GM13977 (cell line): Measurements from ENCODE around the gene CADPS.

Experiments
- DNase-seq: peaks from one replicate; pipeline ENCODE4 v3.0.0; 2012; ENCODE audit warnings: low spot score
- in situ Hi-C: fragments of 300-500 bp; cut with MboI; formaldehyde crosslinking; loops from one replicate; pipeline ENCODE4 v1.12.0; 2022; ENCODE audit warnings: low sequenced_read_pairs, low pct_unique_long_range_greater_than_20kb, mixed read lengths, inconsistent platforms; ENCODE audit not compliant: unreplicated experiment
- TF ChIP-seq, protein P1 (sequence below): IDR thresholded peaks from 2 replicates; pipeline ENCODE4 v1.5.1; 2012; ENCODE audit warnings: mild to moderate bottlenecking, control low read depth; ENCODE audit not compliant: insufficient read depth; ENCODE audit errors: extremely low read depth, missing control alignments

The CADPS gene

DNA sequence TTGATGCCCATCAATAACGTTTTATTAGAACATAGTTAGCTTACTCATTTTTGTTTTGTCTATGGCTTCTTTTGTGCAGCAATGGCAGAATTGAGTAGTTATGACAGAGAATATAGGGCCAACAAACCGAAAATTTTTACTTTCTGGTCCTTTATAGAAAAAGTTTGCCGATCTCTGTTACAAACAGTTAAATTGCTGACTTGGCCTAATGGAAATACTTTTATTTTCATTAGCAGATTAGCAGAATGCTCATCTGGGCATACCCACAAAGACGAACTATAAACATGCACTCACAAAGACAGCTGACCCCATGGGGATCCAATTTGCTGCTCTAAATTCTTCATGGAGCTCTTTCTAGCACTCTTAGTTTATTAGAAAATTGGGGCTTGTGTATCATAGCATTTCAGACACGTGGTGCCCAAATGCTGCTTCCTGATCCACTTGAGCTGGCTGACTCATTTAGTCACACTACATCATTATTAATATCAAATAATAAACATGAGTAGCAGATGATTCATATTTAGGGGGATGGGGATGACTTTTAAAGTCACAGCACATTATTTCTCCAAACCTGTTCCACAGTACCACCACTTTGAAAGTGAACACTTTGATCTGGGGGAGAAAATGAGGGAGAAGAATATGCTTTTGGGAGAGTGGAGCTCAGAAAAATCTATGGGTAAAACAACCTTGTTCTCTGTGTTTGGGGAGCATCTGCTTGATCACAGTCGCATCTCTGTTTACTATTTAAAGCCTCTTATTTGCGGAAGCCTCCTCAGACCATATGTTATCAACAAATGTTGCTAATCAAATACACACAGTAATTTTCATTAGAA is 273.8 kb downstream of the CADPS start:
- DNase-seq = no peak
- in situ Hi-C loops = no loop called here

DNA sequence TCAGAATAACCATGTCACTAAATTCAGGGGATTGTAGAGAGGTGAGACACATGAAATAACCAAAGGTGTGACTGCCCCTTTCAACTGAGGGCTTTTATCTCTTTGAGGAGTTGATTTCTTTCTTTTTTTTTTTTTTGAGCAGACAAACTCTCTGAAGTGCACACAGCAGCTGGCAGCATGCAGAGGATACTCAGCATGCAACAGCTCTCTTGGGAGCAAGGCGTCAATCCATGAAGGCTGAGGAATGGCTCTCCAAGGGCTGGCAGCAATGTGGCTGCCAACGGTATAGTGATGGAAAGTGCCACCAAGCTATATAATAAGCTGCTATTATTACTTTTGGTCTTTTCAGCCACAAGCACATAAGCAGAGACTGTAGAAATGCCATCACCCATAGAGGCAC is 275.2 kb downstream of the CADPS start:
- in situ Hi-C loops = no loop called here
- DNase-seq = no peak
- TF ChIP-seq, protein P1, sequence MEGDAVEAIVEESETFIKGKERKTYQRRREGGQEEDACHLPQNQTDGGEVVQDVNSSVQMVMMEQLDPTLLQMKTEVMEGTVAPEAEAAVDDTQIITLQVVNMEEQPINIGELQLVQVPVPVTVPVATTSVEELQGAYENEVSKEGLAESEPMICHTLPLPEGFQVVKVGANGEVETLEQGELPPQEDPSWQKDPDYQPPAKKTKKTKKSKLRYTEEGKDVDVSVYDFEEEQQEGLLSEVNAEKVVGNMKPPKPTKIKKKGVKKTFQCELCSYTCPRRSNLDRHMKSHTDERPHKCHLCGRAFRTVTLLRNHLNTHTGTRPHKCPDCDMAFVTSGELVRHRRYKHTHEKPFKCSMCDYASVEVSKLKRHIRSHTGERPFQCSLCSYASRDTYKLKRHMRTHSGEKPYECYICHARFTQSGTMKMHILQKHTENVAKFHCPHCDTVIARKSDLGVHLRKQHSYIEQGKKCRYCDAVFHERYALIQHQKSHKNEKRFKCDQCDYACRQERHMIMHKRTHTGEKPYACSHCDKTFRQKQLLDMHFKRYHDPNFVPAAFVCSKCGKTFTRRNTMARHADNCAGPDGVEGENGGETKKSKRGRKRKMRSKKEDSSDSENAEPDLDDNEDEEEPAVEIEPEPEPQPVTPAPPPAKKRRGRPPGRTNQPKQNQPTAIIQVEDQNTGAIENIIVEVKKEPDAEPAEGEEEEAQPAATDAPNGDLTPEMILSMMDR = no peak

More for the DNA sequence above, 273.8 kb downstream of the CADPS start:
- TF ChIP-seq, protein P1 = no peak

DNA sequence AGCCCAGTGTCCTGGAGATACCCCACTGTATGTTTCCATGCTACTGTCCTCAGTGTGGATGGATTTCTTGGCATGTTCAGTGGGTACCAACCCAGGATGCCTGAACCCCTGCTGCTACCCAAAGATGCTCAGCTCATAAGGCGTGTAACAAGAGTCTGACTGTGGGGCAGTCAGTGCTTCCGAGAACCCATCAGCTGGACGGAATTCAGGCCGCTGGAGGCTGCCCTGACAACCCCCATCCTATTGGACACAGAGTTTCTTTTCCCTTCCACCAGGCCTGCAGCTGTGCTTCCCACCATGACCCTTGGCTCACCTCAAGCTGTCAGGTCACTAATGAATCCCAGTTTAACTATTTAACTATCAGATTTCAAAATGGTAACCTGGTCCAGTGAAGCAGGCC is 277.7 kb downstream of the CADPS start:
- TF ChIP-seq, protein P1 = no peak
- DNase-seq = no peak
- in situ Hi-C loops = no loop called here

DNA sequence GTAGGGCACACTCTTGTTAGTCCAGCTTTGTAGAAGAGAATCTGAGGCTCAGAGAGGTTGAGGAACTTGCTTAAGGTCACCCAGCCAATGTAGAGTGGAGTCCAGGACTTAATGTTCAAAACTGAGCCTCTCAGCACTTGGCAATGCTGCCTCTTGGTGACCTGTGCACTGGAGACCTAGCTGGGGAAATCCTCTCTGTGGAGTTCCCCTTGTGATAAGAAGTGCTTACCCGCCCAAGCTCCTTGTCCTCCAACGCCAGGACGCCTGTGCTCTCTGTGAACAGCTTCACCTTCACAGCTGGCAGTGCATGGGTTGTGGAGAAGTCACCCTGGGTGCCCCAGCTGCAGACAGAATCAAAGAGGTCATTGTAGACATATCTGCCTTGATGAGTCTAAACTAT is 282.8 kb downstream of the CADPS start:
- DNase-seq = no peak
- TF ChIP-seq, protein P1 = no peak
- in situ Hi-C loops = no loop called here

DNA sequence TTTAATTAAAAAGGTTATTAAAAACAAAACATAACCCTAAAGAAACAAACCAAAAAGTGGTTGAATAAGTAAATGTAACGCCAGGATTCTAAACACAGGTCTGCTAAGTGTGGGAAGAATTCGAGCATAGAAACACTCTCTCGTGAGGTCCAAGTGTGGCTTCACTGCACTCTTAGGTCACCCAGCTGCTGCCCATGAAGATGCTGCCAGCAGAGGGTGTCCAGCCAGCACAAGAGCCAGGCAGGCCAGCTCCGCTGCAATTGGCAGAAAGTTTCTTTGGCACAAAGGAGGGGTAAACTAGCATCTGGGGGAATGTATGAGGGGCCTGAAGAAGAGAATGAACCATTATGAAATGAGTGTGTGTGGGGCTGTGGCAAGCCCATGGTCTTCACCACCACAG is 286.1 kb downstream of the CADPS start:
- in situ Hi-C loops = no loop called here
- TF ChIP-seq, protein P1 = no peak
- DNase-seq = no peak

DNA sequence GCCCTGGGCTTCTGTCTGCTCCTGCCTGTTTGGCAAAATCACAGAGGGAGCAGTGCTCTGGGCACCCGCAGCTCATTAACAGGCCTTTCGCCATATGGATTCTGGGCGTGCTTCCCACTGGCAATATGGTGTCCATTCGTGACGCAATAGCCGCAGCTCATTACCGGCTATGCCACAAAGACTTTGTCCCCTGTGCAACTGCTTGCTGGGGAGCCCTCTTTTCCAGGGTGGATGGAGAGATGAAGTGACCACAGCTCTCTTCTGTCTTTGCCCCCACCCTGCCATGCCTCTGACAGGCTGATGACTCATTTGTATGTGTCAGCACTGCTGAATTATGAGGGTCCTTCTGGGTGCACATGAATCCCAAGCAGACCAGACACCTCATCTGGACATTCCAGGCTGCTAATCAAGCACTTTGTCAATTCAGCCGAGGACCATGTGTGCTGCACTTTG is 287.6 kb downstream of the CADPS start:
- in situ Hi-C loops = no loop called here
- TF ChIP-seq, protein P1 = no peak
- no peak for DNase-seq

DNA sequence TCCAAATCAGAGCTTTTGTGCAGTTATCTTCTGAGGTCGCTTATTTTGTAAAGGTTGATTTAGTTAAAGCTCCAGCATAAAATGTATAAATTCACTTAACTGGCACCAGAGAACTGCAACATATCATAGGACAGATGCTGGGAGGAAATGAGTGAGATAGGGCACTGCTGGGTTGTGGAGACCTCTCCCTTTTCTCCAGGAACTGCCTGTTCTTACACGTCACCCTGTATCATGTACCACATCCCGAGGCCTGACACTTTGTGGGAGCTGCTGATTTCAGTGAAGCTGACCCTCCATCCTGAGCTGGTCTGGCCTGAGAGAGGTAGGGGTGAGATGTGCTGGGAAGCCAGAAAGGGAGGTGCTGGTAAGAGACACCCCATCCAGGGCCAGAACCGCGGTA is 288.0 kb downstream of the CADPS start:
- DNase-seq = no peak
- TF ChIP-seq, protein P1 = no peak
- in situ Hi-C loops = no loop called here
